Retinal pigment epithelial cell (primary cell): ENCODE data around the gene LZTFL1.
A peak's percentile ranks its signal among the peaks of the same experiment; 100 is the strongest.

Source experiments
- DNase-seq: peaks from one replicate; pipeline ENCODE4 v3.0.0-alpha.2; 2010; ENCODE audit warnings: low read depth
- H3K4me3 ChIP-seq: 2 replicates; pipeline ENCODE4 v1.5.1; 2011; ENCODE audit warnings: mild to moderate bottlenecking, low read length, control low read depth, moderate library complexity
- CTCF ChIP-seq: conservative IDR thresholded peaks from 2 replicates; pipeline ENCODE4 v1.5.1; 2011; ENCODE audit warnings: low read depth, low read length, control low read depth, inconsistent platforms

The LZTFL1 gene

GRCh38 chr3:45848392-45848791 is 6.5 kb upstream of the LZTFL1 start:
- H3K4me3 ChIP-seq: no peak overlapping the region
- DNase-seq: no peak
- TF ChIP-seq CTCF: no peak

GRCh38 chr3:45844616-45845015 is 2.7 kb upstream of the LZTFL1 start:
- peak; percentile 22 for DNase-seq
- no peak for TF ChIP-seq CTCF
- no peak overlapping the region for H3K4me3 ChIP-seq

GRCh38 chr3:45842851-45843625 is 1.1 kb upstream of the LZTFL1 start:
- DNase-seq: no peak
- no peak overlapping the region for H3K4me3 ChIP-seq
- TF ChIP-seq CTCF: no peak

GRCh38 chr3:45841420-45841756 is 531 bp downstream of the LZTFL1 start:
- peak overlapping the region; percentile 89 for H3K4me3 ChIP-seq
- no peak for TF ChIP-seq CTCF
- DNase-seq: no peak

- no peak for DNase-seq
- TF ChIP-seq CTCF: no peak
- H3K4me3 ChIP-seq: no peak overlapping the region
Measured at GRCh38 chr3:45838466-45838865, 3.5 kb downstream of the LZTFL1 start.

GRCh38 chr3:45832699-45833098 is 9.2 kb downstream of the LZTFL1 start:
- H3K4me3 ChIP-seq: no peak overlapping the region
- TF ChIP-seq CTCF: peak; percentile 53
- DNase-seq: no peak

GRCh38 chr3:45830121-45830520 is 11.8 kb downstream of the LZTFL1 start:
- no peak for DNase-seq
- TF ChIP-seq CTCF: no peak
- no peak overlapping the region for H3K4me3 ChIP-seq
